ENCODE data around the gene PARP15.
"Not testable (repeated sequence)": the region's sequence is repeated elsewhere in the genome, so short reads cannot be mapped to it uniquely, and the experiment has no call there.

Gene PARP15

DNA sequence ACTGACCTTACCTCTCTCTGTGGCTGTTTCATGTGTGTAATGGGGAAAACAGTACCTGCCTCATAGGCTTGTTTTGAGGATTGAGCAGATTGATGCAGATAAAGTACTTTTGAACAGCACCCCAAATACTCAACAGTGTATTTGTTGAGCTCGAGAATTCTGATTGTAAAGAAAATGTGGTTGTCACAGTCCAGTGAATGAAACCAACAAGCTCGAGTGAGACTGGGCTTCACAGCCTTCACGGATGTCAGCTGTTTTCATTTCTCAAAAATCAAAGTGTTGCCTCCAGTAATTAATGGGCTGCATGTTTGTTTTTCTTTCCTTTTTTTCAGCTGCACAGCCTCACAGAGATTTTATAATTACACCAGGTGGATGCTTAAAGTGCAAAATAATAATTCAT lies 43.7 kb downstream of the PARP15 start:
- no peak for DNase-seq

DNA sequence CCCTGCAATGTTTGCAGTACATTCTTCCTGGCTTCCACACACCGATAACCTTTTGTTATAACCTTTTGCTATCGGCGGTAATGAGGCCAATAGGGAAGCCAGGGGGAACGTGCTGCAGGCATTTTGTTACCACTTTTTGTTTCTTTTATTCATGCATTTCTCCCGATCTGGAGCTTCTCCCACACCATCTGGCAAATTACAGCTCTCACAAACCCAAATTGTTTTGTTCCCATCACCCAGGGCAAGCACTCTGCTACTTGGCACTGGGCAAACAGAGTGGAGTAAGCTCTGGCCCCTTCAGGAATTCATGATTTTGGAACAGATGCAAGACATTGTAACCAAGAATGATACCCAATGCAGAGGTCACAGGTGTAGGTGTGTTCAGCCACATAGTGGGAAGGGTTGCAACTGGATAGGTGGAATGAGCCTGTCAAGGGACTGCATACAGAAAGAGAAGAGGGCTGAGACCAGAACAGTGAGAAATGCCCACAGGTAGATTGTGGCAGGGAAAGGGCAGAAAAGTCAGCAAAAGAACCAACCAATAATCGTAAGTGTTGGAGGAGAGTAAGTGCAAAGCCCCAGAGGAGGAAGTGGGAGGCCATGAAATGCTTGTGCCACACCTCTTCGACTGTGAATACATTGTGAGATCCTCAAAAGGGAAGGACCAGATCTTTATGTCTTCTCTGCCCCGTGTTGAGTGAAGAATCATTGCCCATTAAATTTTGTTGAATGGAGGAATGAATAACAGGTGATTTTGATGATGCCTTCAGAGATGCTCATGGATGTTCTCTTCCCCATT lies 45.8 kb downstream of the PARP15 start:
- no peak for DNase-seq

DNA sequence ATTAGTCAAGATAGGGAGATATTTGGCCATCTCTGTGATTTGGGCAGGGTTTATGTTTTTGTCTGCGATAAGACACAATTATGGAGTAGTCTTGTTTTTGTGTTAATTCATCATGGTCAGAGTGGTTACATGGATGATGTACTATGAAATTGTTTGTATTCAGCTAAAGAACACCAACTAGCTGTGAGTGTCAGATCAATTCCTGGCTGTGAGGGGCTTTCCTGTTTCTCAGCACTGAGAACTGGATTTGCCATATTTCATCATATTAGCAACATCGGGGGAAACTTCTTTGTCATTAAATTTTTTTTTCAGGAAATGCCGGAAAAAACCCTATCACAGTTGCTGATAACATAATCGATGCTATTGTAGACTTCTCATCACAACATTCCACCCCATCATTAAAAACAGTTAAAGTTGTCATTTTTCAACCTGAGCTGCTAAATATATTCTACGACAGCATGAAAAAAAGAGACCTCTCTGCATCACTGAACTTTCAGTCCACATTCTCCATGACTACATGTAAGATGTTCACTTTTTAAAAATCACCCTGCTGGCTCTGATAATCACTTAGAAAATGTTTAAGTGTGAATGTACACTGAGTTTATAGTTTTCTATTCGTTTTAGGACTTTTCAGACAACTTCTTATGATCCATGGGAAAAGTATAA lies 49.2 kb downstream of the PARP15 start:
- DNase-seq: no peak

DNA sequence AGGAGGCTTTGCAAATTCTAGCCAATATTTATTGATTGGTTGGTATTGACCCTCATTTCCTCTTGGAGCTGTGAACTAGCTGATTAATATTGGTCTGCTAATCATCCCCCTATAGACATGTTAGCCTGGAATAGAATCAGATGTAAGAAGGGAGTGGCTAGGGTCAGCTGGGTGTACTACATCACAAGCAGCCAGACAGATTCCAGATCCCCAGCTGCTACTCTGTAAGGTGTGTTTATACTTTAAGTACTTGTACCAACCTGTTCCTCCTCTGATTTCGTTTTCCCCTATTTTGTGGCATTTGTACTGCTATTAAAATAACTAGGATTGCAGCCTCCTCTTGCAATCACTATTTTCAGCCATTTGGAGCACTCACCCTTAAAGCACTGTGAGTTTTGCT lies 49.9 kb downstream of the PARP15 start:
- no peak for DNase-seq

DNA sequence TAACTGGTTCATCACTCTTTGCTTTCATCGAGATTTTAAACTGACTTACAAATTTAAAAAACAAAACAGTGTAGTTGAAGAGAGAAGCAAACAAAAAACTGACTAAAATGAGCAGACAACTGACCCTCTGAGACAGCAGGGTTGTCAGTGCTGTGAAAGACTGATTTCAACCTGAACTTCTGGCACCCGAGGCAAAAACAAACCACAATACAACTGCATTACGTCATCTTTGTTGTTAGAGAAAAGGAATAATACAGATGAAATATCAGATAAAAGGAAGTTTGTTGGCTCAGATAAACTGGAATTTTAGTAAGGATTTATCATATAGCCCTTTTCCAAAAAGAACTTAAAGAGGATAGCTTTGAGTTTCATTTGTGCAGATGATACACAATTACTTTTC lies 51.1 kb downstream of the PARP15 start:
- DNase-seq: no peak

DNA sequence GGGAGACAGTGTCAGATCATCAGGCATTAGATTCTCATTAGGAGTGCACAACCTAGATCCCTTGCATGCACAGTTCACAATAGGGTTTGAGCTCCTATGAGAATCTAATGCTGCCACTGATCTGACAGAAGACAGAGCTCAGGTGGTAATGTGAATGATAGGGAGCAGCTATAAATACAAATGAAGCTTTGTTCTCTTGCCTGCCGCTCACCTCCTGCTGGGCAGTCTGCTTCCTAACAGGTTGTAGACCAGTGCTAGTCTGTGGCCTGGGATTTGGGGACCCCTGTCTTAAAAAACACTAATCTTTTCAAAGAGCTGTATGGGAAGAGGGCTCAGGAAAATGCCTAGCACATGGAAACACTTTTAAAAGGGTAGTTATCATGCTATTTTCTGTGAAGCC lies 52.3 kb downstream of the PARP15 start:
- DNase-seq: no peak

DNA sequence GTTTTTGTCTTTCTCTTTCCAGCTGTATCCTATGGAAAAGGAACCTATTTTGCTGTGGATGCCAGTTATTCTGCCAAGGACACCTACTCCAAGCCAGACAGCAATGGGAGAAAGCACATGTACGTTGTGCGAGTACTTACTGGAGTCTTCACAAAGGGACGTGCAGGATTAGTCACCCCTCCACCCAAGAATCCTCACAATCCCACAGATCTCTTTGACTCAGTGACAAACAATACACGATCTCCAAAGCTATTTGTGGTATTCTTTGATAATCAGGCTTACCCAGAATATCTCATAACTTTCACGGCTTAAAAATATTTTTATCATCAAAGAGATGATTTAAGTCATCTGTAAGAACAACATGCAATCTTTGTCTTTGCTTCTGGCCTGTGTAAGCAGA lies 58.3 kb downstream of the PARP15 start:
- no peak for DNase-seq

DNA sequence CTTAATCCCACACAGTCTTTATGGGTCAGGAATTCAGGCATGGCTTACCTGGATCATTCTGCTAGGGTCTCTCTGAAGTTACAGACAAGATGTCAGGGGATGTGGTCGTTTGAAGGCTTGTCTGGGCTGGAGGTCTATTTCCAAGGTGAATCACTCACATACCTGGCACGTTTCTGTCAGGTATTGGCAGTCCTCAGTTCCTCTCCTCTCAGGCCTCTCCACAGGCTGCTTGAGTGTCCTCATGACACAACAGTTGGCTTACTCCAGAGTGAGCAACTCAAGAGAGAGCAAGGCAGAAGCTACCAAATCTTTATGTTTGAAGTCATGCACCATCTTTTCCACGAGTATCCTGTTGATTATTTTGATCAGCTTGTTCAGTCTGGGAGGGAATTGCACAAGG lies 59.2 kb downstream of the PARP15 start:
- DNase-seq: no peak

DNA sequence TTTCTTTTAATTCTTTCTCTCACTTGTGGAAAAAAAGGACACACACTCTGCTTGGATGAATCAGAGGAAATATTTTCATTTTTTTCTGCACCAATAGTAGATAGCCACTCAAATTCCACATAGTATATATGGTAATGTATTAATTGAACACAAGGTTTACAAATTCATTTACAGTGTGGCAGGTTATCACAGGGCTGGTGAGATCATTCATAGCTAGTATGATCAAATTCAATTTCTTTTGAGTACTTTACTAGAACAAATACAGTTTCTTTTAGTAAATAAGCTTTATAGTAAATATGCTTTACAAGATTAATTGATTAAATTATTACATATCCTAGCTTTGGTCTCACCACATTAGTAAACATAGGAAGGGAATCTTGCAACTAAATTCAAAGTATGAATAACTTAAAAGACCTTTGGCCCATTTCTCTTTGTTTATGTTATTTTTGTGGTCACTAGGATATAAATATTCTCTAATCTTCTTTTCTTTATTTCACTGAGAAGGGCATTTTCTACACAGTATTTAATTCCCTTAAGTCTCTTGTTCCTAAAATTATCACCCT lies 63.1 kb downstream of the PARP15 start:
- no peak for DNase-seq

DNA sequence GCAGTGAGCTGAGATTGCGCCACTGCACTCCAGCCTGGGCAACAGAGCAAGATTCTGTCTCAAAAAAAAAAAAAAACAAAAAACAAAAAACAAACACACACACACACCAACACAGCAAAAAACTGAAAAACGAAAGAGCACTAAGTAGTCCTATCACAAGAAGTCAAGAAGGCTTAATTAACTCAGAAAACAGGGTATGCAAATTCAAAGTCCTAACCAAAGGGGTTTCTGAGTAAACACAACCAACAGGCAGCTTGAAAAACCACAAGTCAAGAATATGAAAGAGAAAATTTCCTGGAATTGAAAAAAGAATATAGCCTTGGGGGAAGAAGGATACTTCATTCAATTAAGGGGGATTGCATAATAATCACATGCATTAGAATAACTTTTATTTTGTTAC lies 65.5 kb downstream of the PARP15 start:
- DNase-seq: no peak

DNA sequence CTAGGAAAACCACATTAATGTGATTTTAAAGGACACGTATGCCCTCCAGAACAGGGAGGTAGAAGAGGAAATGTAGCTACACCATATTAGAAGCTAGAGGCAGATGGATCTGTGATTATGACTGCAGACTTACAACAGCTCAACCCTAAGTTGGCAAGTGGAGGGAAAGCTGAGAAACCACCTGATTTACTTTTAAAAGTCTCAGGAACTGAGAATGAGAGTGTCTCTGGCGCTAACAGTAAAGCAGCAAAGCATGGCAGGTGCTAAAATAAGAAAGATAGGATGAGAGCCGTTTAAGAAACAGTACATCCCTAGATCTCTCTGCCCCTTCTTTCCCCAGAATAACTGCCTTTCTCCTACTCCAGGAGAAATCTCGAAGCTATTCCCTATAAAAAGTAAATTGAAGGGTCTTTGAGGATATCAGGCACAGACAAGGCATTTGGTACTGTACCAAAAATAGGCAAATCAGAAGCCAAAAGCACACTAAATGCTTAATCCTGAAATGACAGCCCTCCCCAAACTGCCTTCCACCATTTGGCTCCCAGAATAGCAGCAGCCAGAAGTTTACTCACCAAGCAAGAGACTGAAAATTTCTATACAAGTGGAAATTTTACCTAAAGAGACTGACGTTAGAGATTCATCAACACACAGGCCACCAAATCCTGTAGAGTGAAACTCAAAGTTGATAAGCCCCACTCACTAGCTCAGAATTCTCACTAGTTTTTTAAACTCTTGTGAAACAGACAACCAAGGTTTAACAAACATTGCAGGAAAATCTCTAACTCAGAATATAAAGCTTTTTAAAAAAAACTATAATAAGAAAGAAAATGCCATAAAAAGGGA lies 68.9 kb downstream of the PARP15 start:
- DNase-seq: no peak

DNA sequence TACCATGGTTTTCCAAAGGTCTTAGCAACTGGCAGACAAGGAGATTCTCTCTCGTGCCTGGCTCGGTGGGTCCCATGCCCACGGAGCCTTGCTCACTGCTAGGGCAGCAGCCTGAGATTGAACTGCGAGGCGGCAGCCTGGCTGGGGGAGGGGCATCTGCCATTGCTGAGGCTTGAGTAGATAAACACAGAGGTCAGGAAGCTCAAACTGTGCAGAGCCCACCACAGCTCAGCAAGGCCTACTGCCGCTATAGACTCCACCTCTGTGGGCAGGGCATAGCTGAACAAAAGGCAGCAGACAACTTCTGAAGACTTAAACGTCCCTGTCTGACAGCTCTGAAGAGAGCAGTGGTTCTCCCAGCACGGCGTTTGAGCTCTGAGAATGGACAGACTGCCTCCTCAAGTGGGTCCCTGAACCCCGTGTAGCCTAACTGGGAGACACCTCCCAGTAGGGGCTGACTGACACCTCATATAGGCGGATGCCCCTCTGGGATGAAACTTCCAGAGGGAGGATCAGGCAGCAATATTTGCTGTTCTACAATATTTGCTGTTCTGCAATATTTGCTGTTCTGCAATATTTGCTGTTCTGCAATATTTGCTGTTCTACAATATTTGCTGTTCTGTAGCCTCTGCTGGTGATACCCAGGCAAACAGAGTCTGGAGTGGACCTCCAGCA lies 73.9 kb downstream of the PARP15 start:
- not testable (repeated sequence) for DNase-seq

DNA sequence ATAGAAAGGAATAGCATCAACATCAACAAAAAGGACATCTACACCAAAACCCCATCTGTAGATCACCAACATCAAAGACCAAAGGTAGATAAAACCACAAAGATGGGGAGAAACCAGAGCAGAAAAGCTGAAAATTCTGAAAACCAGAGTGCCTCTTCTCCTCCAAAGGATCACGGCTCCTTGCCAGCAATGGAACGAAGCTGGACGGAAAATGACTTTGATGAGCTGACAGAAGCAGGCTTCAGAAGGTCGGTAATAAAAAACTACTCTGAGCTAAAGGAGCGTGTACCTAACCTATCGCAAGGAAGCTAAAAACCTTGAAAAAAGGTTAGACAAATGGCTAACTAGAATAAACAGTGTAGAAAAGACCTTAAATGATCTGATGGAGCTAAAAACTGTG lies 74.5 kb downstream of the PARP15 start:
- DNase-seq: not testable (repeated sequence)

DNA sequence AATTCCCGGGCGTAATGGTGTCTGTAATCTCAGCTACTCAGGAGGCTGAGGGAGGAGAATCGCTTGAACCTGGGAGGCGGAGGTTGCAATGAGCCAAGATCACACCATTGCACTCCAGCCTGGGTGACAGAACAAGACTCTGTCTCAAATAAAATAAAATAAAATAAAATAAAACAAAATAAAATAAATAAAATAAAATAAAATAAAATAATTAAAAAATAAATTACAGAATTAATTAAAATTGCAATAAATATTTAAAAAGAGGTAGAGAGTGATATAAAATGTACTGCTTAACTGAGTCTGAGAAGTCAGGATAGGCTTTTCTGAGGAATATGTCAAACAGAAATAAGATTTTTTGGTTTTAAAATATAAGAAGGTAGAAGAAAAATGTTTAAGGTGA lies 80.9 kb downstream of the PARP15 start:
- DNase-seq: not testable (repeated sequence)

DNA sequence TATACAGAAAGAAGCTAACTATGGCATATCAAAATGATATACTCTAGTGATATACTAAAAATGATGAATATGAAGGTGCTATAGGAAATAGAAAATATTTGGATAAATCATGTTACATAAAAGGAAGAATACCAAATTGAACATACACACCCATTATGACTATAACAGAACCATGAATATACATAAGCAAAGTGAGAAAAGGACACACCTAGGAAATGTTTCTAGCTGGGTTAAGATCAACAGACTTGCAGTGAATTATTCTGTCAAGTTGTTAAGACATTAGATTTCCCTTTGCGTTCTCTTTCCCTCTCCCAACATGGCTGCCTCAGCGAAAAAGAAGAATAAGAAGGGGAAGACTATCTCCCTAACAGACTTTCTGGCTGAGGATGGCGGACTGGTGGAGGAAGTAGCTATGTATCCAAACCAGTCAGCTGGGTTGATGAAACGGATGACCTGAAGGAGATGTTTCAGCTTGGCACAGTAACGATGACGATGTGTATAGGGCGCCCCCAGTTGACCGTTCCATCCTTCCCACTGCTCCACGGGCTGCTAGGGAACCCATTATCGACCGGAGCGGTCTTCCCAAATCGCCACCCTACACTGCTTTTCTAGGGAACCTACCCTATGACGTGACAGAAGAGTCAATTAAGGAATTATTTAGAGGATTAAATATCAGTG lies 83.0 kb downstream of the PARP15 start:
- DNase-seq: no peak

DNA sequence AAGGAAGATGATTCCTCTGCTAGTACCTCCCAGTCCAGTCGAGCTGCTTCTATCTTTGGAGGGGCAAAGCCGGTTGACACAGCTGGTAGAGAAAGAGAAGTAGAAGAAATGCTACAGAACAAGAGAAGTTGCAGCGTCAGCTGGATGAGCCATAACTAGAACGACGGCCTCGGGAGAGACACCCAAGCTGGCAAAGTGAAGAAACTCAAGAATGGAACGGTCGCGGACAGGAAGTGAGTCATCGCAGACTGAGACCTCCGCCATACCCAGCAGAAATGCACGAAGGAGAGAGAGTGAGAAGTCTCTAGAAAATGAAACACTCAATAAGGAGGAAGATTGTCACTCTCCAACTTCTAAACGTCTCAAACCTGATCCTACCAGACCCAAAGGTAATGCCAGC lies 84.2 kb downstream of the PARP15 start:
- no peak for DNase-seq

DNA sequence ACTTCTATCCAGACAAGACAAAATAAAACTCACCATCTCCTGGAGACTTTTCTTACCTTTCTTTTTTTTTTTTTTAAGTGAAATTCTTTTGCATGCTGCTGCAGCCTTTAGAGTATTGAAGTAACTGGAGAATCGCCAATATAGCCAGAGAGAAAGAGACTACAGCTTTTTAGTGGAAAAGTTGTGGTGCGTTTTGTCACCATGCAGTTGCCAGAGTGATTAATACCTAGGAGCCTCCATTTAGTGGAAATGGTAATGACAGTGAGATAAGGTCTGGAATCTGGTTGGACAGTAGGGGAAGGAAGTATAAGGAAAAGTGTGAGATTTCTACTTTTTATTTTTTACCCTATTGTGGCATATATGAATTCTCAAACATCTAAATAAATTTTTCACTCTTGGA lies 85.1 kb downstream of the PARP15 start:
- DNase-seq: no peak

DNA sequence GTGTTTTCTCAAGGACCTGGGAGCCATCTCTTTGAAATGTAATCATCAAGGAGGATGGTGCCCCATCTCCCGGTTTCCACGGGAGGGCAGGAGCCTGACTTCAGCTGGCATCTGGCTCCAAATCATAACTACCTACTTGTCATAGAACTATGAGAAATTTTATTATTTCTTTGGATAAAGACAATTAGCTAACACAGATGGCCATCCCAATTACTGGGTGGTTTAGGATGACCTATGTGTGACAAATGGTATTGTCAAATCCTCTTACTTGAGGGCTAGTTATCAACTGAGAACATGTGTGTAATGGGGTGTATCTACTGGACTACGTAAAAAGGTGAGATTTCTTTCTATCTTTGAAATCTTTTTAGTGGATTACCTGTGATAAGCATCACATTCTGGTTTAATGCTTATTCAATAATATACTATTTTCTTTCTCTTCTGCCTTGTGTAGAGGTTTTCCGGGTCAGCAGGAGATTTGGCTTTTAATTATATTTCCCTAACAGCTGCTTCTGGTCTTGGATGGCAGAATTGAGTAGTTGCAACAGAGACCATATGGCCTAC lies 87.9 kb downstream of the PARP15 start:
- DNase-seq: no peak

DNA sequence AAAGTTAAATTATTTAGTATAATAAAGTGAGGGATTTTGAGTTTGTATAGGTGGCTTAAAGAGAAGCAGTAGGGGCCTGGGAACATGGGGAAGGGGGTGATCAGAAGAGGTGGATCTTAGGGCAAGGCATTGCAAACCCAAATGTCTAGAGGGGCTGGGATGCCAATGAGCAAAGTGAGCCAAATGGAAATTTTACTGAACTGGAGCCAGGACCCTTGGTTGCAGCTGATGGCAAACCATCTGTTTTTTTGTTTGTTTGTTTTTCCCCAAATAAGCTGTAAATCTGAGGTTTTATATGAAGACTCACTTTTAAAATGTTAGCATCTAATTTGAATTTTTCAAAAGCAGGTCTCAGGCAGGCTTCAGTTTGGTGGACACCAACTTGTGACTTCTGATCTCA lies 88.4 kb downstream of the PARP15 start:
- DNase-seq: no peak

DNA sequence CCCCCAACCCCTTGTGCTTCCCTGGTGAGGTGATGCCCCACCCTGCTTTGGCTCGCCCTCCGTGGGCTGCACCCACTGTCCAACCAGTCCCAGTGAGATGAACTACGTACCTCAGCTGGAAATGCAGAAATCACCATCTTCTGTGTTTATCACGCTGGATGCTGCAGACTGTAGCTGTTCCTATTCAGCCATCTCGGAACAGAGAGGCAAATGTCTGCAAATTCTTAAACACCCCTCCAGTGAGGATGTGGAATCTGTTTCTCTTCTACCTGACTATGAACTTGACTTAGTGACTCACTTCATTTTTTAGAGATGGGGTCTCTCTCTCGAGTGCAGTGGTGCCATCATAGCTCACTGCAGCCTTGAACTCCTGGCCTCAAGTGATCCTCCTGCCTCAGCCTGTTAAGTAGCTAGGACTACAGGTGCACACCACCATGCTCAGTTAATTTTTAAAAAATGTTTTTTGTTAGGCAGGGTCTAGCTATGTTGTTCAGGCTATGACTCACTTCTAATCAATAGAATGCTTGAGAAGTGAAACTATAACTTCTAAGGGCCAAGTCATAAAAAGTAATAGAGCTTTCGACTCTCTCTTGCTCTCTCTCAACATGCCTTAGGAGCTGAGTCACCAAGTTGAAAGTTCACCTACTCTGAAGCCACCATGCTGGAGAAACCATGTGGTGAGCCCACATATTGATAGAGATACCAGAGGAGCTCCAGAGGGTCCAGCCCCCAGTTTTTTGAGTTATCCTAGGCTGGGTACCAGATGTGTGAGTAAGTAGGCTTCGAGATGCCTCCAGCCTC lies 91.7 kb downstream of the PARP15 start:
- DNase-seq: no peak

DNA sequence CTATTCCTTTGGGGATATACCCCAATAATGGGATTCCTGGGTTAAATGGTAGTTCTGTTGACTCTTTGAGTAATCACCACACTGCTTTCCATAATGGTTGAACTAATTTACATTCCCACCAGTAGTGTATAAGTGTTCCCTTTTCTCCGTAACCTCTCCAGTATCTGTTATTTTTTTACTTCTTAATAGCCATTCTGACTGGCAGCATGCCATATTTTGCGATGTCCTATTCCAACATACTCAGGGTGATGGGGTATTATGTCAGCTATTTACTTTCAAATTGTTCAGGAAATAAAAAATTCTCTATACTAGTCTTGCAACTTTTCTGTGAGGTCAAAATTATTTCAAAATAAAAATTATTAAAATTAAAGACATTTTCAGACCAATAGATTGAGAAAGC lies 94.1 kb downstream of the PARP15 start:
- no peak for DNase-seq
